RCC 7860 (cell line): ENCODE results near the gene PIK3R4.

Source experiments
- DNase-seq: peaks from one replicate; pipeline ENCODE4 v3.0.0-alpha.2; 2015; ENCODE audit warnings: low spot score
- FAIRE-seq: peaks from 2 replicates; lab custom pipeline; 2012; peaks lifted over from hg19 to GRCh38; lab: Jason Lieb, UNC

The PIK3R4 gene

GRCh38 chr3:130746246-130747039 is at the start of gene PIK3R4:
Gene PIK3R4, minus strand, starts transcription at chr3:130746829. Its CDS starts 1,611 bp downstream, at chr3:130745218.
- DNase-seq (peak; percentile 94), FAIRE-seq (peak; percentile 92)

- no peak for DNase-seq
- no peak for FAIRE-seq
Observed at GRCh38 chr3:130795396-130795795, 48.8 kb upstream of the PIK3R4 start.

GRCh38 chr3:130792246-130792645 is 45.6 kb upstream of the PIK3R4 start:
- DNase-seq (no peak), FAIRE-seq (no peak)

GRCh38 chr3:130789782-130790322 is 43.2 kb upstream of the PIK3R4 start:
- FAIRE-seq, result no peak
- DNase-seq, result no peak

GRCh38 chr3:130787422-130788068 is 40.9 kb upstream of the PIK3R4 start:
- DNase-seq, result no peak
- FAIRE-seq, result no peak

DNA sequence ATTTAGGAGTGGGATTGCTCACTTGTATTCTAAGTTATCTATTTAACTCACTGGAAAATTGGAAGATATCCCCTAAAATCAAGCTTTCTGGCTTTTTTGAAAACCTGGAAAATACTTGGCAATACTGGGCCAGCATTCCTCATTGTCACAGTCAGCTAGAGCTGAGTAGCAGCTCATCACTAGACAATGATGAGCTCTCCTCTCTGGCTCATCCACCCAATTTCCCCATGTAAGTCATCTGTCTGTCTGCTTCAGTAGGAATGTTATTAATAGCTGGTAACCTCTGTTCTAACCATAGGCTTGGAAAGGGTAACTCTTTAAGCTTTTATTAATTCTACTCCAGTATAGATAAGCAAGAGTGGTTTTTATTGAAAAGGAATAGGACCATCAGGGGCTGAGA is 39.7 kb upstream of the PIK3R4 start:
- DNase-seq (no peak), FAIRE-seq (no peak)

DNA sequence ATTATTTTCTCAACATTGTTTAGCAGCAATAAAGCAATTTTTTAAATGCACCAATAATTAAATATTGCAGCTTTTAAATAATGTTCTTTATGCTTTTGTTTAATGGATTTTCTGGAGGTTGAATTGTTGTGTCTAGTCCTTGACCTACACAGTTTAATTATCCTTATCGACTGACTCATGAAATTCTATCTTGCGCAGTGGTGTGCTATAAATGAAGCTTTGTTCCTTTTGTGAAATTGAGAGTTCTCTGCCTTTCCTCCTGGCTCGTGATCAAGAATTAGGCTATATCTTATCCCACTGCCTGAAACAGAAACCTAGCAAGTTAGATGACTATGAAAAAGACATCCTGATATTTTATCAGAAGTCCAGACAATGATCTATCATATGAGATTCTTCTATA is 37.0 kb upstream of the PIK3R4 start:
- no peak for FAIRE-seq

GRCh38 chr3:130779486-130779885 is 32.9 kb upstream of the PIK3R4 start:
- DNase-seq, result no peak
- FAIRE-seq, result no peak

More for the DNA sequence above, 37.0 kb upstream of the PIK3R4 start:
- no peak for DNase-seq

- DNase-seq (no peak), FAIRE-seq (no peak)
Observed at GRCh38 chr3:130779031-130779430, 32.4 kb upstream of the PIK3R4 start.

DNA sequence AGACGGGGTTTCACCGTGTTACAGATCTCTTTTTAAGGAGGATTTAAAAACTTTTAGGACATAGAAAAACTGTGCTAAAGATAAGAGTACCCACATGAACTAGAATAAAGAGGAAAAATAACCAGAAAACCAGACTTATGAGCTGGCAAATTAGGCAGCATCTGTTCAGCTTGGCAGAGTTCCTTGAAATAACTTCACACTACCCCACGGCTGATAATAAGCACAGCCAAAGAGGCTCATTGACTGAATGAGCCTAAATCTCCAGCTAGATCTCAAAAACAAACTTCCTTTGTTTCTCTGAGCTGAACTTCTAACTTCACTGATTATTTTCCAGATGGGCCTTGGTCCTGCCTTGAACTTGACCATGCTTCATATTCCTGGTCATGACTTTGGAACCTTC is 26.7 kb upstream of the PIK3R4 start:
- DNase-seq, result no peak
- FAIRE-seq, result no peak

GRCh38 chr3:130772129-130772528 is 25.5 kb upstream of the PIK3R4 start:
- FAIRE-seq, result no peak
- no peak for DNase-seq

DNA sequence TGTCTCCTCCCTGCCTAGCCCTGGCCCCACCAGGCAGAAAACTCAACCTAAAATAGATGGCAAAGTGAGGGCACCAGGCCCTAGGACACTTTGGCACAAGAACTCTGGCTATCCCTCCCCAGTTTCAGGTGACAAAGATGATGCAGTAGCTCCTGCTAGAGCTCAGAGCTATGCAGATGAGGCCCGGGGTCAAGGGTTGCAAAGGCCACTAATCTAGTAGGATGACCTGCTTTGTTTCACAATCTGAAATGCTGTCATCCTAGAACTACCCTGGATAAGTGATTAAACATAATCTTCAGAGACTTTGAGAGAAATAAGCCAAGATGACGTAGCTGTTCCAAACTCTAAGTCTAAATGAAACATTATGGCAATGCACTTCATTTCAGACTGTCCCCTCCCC is 24.0 kb upstream of the PIK3R4 start:
- no peak for FAIRE-seq
- DNase-seq, result no peak

DNA sequence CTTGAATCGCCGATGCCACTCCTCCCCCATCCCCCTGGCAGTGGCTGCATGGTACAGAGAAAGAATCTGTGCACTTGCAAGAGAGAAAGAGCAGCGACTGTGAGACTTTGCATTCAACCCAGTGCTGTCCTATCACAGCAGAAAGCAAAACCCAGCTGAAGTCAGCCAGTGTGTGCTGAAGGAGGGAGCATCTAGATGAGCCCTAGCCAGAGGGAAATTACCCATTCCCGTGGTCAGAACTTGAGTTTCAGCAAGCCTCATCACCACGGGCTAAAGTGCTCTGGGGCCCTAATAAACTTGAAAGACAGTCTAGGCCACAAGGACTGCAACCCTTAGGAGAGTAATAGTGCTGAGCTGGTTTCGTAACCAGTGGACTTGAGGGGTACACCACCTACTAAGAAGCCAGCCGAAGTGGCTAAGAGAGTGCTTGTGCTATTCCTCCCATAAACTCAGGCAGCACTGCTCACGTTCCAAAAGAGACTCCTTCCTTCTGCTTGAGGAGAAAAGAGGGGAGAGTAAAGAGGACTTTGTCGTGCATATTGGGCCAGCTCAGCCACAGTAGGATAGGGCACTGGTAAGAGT is 15.2 kb upstream of the PIK3R4 start:
- DNase-seq, result no peak
- no peak for FAIRE-seq

DNA sequence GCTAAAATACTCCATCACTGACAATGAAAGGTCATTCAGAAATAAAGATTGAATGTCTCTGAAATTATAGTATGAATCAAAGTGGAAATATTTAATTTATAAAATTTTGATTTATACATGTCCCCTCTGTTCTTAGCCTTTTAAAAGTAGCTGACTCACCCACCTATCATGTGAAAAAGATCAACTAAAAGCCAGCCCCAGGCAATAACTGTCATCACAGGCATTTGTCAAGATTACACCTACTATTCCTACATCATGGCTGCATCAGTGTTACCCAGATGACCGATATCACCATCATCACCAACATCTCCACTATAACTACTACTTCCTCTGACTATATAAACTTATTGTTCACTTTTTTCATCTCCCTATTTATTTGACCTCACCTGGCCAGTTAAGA is 14.3 kb upstream of the PIK3R4 start:
- FAIRE-seq, result no peak
- DNase-seq, result no peak

DNA sequence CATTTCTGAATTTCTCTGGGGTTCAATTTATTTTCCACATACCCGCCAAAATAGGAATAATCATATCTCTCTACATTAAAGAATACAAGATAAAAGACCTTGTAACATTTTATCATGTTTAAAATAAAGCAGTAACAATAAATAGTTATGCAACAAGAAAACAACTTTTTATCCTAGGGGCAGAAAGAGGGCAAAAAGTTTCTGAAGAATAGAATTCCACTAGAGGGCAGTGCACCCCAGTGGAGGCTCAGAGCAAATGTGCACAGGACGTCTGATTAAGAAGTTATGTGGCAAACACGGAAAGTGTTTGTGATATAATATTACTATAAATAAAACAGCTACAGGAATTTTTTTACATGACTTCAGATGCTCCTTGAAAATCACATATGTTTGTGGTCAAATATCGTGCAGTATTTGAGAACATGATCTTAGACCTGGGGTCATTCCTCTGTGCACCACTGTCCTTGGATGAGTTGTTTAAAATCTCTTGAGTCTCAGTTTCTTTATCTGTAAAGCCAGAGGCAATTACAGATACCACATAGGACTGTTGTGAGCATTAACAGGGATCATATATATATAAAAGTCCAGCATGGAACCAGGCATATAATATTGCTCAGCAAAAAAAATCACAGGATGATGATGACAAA is 13.2 kb upstream of the PIK3R4 start:
- FAIRE-seq (peak; percentile 86), DNase-seq (peak; percentile 41)

DNA sequence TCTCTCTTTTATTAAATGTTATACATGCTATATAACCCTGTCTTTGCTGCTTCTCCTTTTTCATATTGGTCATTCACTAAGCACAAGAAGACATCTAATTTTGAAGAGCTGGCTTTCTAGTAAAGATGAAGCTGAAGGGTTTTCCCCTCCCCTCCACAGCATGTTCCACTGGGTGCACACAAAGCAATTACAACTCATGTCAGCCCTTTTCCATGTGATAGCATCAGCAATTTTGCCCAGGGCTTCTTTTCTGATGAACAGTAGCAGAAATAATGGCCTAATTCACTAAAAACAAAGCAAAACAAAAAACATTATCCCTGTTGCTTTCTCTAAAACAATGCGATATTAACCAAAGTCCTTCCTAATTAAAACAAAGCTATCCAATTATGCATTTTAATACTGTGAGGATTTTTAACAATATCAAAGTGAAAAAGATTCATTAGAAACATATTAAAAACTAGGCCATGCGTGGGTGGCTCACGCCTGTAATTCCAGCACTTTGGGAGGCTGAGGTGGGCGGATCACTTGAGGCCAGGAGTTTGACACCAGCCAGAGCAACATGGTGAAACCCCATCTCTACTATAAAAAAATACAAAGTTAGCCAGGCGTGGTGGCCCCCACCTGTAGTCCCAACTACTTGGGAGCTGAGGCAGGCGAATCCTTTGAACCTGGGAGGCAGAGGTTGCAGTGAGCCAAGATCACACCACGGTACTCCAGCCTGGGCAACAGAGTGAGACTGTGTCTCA is 12.2 kb upstream of the PIK3R4 start:
- no peak for DNase-seq
- FAIRE-seq, result no peak

- DNase-seq (no peak), FAIRE-seq (no peak)
Observed at GRCh38 chr3:130757611-130758150, 11.1 kb upstream of the PIK3R4 start.

GRCh38 chr3:130755666-130756065 is 9.0 kb upstream of the PIK3R4 start:
- no peak for FAIRE-seq
- no peak for DNase-seq

DNA sequence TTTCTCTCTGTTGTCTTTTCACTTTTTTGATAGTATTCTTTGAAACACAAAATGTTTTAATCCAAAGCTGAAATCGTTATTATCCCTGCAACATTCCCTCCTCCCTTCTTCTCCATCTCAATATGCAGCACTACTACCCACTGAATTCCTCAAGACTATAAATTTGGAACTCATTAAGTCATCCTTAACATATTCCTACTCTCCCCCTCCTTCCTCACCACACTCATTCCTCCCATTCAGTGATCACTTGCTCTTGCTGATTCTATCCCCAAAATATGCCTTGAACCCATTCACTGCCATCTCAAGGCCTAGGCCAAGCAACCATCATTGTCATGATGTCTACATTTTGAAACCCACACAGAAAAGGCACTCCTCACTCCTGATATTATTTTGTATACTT is 2.4 kb upstream of the PIK3R4 start:
- DNase-seq (no peak), FAIRE-seq (no peak)

DNA sequence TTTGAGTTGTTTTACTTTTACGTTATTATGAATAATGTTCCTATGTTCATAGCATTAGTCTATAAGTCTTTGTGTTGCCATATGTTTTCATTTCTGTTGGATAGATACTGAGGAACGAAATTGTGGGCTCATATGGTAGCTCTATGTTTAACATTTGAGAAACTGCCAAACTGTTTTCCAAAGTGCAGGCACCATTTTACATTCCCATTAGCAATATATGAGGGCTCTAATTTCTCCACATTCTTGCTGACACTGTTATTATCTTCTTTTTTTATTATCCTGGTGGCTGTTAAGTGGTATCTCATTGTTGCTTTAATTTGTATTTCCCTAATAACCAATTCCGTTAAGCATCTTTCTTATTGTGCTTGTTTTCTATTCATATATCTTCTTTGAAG is 1.8 kb upstream of the PIK3R4 start:
- FAIRE-seq (no peak), DNase-seq (no peak)
